GM20000 (cell line): ENCODE data around the gene RELL1.

Experiments
- DNase-seq: peaks from one replicate; pipeline ENCODE4 v3.0.0; 2012; ENCODE audit warnings: low spot score
- TF ChIP-seq, protein P1 (sequence below): IDR thresholded peaks from 2 replicates; pipeline ENCODE4 v1.5.1; 2012; ENCODE audit warnings: mild to moderate bottlenecking, control low read depth; ENCODE audit errors: extremely low read depth, missing control alignments

Gene RELL1

GRCh38 chr4:37727635-37728034, 41.5 kb upstream of the RELL1 start:
- DNase-seq, result no peak
- TF ChIP-seq, protein P1, sequence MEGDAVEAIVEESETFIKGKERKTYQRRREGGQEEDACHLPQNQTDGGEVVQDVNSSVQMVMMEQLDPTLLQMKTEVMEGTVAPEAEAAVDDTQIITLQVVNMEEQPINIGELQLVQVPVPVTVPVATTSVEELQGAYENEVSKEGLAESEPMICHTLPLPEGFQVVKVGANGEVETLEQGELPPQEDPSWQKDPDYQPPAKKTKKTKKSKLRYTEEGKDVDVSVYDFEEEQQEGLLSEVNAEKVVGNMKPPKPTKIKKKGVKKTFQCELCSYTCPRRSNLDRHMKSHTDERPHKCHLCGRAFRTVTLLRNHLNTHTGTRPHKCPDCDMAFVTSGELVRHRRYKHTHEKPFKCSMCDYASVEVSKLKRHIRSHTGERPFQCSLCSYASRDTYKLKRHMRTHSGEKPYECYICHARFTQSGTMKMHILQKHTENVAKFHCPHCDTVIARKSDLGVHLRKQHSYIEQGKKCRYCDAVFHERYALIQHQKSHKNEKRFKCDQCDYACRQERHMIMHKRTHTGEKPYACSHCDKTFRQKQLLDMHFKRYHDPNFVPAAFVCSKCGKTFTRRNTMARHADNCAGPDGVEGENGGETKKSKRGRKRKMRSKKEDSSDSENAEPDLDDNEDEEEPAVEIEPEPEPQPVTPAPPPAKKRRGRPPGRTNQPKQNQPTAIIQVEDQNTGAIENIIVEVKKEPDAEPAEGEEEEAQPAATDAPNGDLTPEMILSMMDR, result no peak

- TF ChIP-seq, protein P1, result no peak
- no peak for DNase-seq
Measured at GRCh38 chr4:37726666-37727065, 40.5 kb upstream of the RELL1 start.

- TF ChIP-seq, protein P1, result no peak
- no peak for DNase-seq
Measured at GRCh38 chr4:37725718-37726117, 39.5 kb upstream of the RELL1 start.

DNA sequence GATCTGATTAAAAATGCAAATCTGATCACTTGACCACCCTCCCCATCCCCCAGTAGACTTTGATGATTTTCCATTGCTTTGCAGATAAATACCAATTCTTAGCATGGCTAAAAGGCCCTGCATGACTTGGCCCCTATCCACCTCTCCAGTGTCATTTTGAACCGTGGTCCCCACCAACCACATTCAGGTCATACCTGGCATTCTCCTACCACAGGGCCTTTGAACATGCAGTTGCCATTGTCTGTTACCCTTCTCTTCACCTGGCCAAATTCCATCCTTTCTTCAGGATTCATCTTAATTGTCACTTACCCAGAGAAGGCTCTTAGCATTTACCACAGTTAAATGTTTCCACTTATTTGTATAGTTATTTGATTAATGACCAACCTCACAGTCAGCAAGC, 36.9 kb upstream of the RELL1 start:
- TF ChIP-seq, protein P1, result no peak
- no peak for DNase-seq

GRCh38 chr4:37721995-37722638, 35.9 kb upstream of the RELL1 start:
- TF ChIP-seq, protein P1, result no peak
- no peak for DNase-seq

DNA sequence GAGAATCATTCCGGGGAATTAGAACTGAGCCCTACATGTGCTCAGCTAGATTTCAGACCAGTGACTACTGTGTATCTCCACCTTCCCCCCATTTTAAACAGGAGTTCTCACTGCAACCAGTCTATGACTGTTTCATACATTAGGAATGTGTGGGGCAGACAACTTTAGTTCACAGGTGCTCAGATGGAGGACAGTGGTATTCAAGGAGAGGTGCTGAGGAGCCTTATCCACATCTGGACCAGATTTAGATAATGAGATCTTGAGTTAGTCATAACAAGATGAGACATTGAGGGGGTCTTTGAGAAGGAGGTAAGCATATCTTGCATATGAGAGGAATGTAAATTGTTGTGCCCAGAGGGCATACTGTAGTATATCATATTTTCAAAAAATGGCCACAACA, 32.8 kb upstream of the RELL1 start:
- DNase-seq, result no peak
- TF ChIP-seq, protein P1, result no peak

DNA sequence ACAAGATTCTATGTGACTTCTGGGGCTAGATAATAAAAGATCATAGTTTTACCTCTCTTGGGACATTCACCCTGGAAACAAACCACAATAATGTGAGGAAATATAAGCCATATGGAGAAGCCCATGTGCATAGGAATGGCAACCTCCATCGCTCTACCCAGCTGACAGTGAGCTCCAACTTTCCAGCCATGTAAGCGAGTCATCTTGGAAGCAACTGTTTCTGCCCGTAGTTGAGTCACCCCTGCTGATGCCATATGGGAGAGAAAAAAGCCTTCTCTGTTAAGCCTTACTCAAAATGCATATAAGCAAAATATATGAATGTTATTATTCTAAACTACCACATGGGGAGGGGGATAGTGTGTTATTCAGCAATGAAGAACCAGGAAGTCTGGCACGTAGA, 31.4 kb upstream of the RELL1 start:
- TF ChIP-seq, protein P1, result no peak
- DNase-seq, result no peak
